ENCODE results near the gene UGT1A1. TPM values are rescaled to one million over a fixed set of nuclear protein-coding genes. Genes with fewer than 3 reads are reported as not detected.

The UGT1A1 gene
- total and polyA plus RNA-seq, 2 donors (not counting 3 experiments of a cell fraction or from before 2014, with no cell fraction given), result not detected

DNA sequence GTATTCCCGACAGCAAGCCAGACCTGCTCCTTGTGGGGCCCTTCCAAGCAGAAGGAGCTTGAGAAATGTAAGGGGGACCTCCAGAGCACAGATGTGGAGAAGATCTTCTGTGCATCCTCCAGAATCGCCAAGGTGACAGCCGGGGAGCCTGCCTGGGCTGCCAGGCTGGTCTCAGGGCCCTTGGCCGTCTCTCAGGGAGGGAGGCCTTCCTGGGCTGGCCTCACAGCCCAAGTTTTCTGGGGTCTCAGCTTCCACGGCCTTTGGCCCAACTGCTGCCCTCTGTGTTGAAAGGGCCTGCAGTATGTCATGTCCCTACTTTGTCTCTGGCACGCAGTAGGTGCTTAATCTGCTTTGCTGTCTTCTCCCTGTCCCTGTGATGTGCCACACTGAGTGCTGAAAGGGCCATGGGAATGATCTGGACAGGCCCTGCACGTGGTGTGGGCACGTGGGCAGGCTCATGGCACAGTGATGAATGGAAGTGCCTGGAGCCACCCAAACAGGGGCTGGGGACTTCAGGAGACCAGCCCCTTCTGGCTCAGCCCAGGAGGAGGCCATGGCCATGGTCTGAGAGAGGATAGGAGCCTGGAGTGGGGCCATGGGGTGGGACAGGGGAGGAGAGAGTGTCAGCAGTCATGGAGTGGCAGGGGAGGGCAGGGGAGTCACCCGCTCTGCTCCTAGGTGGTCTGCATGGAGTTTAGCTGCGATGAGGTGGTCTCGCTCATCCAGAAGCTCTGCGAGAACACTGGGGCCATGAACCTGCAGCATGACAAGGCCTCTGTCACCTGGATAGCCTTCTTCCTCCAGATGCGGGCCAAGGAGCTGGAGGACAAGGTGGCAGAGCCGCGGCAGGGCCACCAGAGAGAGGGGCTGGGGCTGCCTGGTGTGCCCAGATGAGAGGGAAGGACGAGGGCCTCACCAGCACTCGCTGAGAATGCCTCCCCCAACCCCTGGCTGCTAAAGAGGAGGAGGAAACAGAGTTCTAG is 58.9 kb downstream of the UGT1A1 start:
- H3K27ac ChIP-seq (ENCODE audit: insufficient read depth, low read depth, low read length), result no peak overlapping the region
- H3K4me3 ChIP-seq (replicated peaks in 1 of 3; ENCODE audit: insufficient read depth in 1 of 3, low read depth in 1 of 3, low read length in 3 of 3), result no peak overlapping the region
- no peak overlapping the region for H2AFZ ChIP-seq (ENCODE audit: low read depth, low read length)
- H3K4me1 ChIP-seq (ENCODE audit: control insufficient read depth, extremely low read depth, insufficient read depth, low read length), result no peaks in the 10 kb centered on the region
- ChIA-PET CTCF (no interaction called here), POLR2A (no interaction called here)
- DNase-seq (ENCODE audit: low read depth, low spot score), result no peak
- no peaks in the 10 kb centered on the region for H3K27me3 ChIP-seq (ENCODE audit: control insufficient read depth in 2 of 2, insufficient read depth in 2 of 2, low read length in 2 of 2)
- dilution Hi-C loops (cut with MboI; ENCODE audit: extremely low pct_ligation_motif_present, low sequenced_read_pairs), result no loop called here
- no peak overlapping the region for H3K4me2 ChIP-seq (ENCODE audit: insufficient read depth, low read length)
- no peaks in the 10 kb centered on the region for H3K36me3 ChIP-seq (ENCODE audit: control insufficient read depth in 2 of 2, extremely low read depth in 1 of 2, insufficient read depth in 2 of 2, low read length in 2 of 2)
- H3K9me1 ChIP-seq (replicated peaks; ENCODE audit: control insufficient read depth, extremely low read depth, insufficient read depth, low read length), result no peaks in the 10 kb centered on the region
- intact Hi-C loops (cut with micrococcal nuclease), result no loop called here
- BruUV-seq (replicated peaks), result no TSS peak
- no peaks in the 10 kb centered on the region for H3K79me2 ChIP-seq (ENCODE audit: control insufficient read depth, insufficient read depth, low read length)
- no peak for TF ChIP-seq JUN (IDR thresholded peaks at IDR 0.05; ENCODE audit: borderline replicate concordance, insufficient read depth, insufficient read length, low read depth)
- TF ChIP-seq MYC (IDR thresholded peaks at IDR 0.05; ENCODE audit: low read depth, low read length), result no peak
- no peaks in the 10 kb centered on the region for H4K20me1 ChIP-seq (replicated peaks; ENCODE audit: control insufficient read depth, extremely low read depth, insufficient read depth, low read length)
- no peaks in the 10 kb centered on the region for H3K9me3 ChIP-seq (replicated peaks; ENCODE audit: control insufficient read depth, insufficient read depth, low read length)
- no peak overlapping the region for H3K9ac ChIP-seq (replicated peaks; ENCODE audit: extremely low read depth, insufficient read depth, low read length)
- FAIRE-seq, result no peak

DNA sequence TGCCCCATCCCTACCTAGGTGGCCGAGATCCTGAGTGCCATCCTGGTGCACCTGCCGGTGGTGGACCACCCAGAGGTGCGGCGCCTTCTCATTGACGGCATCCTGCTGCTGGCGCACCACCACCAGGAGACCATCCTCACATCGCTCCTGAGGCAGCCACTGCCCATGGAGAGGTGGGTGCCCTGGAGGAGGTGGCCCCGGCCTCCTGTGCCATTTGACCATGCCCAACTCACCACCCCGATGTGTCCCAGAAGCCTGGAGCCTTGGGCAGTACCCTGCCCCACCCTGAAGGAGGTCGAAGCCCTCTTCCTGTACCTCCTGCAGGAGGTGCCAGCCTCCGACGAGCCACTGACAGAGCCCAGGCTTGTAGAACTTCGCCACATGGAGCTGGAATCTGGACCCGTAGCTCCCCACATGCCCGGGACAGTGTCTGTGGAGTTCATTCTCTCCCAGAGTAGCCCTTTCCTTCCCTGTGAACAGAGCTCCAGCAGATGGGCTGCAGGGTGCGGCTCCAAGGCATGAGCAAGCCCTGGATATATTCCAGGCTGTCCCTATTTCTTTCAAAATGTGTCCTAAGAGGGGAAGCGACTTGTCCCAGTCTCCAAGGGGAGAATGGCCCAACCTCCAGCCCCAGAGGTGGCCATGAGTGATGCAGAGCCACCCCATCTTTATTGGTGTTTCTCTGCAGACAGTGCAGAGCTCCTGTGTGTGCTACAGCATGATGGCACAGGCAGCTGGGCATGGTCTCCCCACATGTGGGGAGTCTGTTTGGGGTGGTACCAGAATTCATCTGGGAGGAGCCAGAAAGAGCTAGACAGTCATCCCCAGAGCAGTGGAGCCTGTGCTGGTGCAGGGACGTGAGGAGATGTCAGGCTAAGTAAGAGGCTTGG is 60.1 kb downstream of the UGT1A1 start:
- DNase-seq (ENCODE audit: low read depth, low spot score) (no peak), FAIRE-seq (no peak)
- CTCF ChIA-PET, result no interaction called here
- dilution Hi-C loops (cut with MboI; ENCODE audit: extremely low pct_ligation_motif_present, low sequenced_read_pairs) (no loop called here), intact Hi-C loops (cut with micrococcal nuclease) (no loop called here)
- no peaks in the 10 kb centered on the region for H3K4me1 ChIP-seq (ENCODE audit: control insufficient read depth, extremely low read depth, insufficient read depth, low read length)
- no peak overlapping the region for H3K9ac ChIP-seq (replicated peaks; ENCODE audit: extremely low read depth, insufficient read depth, low read length)
- no peaks in the 10 kb centered on the region for H3K36me3 ChIP-seq (ENCODE audit: control insufficient read depth in 2 of 2, extremely low read depth in 1 of 2, insufficient read depth in 2 of 2, low read length in 2 of 2)
- H3K9me3 ChIP-seq (replicated peaks; ENCODE audit: control insufficient read depth, insufficient read depth, low read length), result no peaks in the 10 kb centered on the region
- POLR2A ChIA-PET, result no interaction called here
- BruUV-seq (replicated peaks), result no TSS peak
- H3K4me3 ChIP-seq (replicated peaks in 1 of 3; ENCODE audit: insufficient read depth in 1 of 3, low read depth in 1 of 3, low read length in 3 of 3), result no peak overlapping the region
- H3K9me1 ChIP-seq (replicated peaks; ENCODE audit: control insufficient read depth, extremely low read depth, insufficient read depth, low read length), result no peaks in the 10 kb centered on the region
- no peaks in the 10 kb centered on the region for H4K20me1 ChIP-seq (replicated peaks; ENCODE audit: control insufficient read depth, extremely low read depth, insufficient read depth, low read length)
- H3K4me2 ChIP-seq (ENCODE audit: insufficient read depth, low read length), result no peak overlapping the region
- H3K79me2 ChIP-seq (ENCODE audit: control insufficient read depth, insufficient read depth, low read length), result no peaks in the 10 kb centered on the region
- H3K27me3 ChIP-seq (ENCODE audit: control insufficient read depth in 2 of 2, insufficient read depth in 2 of 2, low read length in 2 of 2), result no peaks in the 10 kb centered on the region
- H3K27ac ChIP-seq (ENCODE audit: insufficient read depth, low read depth, low read length), result no peak overlapping the region
- TF ChIP-seq, protein P1, sequence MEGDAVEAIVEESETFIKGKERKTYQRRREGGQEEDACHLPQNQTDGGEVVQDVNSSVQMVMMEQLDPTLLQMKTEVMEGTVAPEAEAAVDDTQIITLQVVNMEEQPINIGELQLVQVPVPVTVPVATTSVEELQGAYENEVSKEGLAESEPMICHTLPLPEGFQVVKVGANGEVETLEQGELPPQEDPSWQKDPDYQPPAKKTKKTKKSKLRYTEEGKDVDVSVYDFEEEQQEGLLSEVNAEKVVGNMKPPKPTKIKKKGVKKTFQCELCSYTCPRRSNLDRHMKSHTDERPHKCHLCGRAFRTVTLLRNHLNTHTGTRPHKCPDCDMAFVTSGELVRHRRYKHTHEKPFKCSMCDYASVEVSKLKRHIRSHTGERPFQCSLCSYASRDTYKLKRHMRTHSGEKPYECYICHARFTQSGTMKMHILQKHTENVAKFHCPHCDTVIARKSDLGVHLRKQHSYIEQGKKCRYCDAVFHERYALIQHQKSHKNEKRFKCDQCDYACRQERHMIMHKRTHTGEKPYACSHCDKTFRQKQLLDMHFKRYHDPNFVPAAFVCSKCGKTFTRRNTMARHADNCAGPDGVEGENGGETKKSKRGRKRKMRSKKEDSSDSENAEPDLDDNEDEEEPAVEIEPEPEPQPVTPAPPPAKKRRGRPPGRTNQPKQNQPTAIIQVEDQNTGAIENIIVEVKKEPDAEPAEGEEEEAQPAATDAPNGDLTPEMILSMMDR (IDR thresholded peaks at IDR 0.05; ENCODE audit: extremely low read depth in 1 of 2, insufficient read depth in 1 of 2, low read depth in 1 of 2, low read length in 2 of 2), result no peak
- no peak for TF ChIP-seq POLR2A (IDR thresholded peaks at IDR 0.05; ENCODE audit: low read depth, low read length)
- TF ChIP-seq MYC (IDR thresholded peaks at IDR 0.05; ENCODE audit: low read depth, low read length), result no peak
- TF ChIP-seq GATA2 (IDR thresholded peaks at IDR 0.05; ENCODE audit: insufficient read depth, insufficient read length, low read depth, low read length), result no peak
- no peak for TF ChIP-seq JUN (IDR thresholded peaks at IDR 0.05; ENCODE audit: borderline replicate concordance, insufficient read depth, insufficient read length, low read depth)
- TF ChIP-seq, protein P2, sequence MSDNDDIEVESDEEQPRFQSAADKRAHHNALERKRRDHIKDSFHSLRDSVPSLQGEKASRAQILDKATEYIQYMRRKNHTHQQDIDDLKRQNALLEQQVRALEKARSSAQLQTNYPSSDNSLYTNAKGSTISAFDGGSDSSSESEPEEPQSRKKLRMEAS (IDR thresholded peaks at IDR 0.05; ENCODE audit: insufficient read depth, insufficient read length), result no peak
- TF ChIP-seq FOS (IDR thresholded peaks at IDR 0.05; ENCODE audit: borderline replicate concordance, insufficient read depth, low read length), result no peak
- no peak for TF ChIP-seq POLR2AphosphoS5 (IDR thresholded peaks at IDR 0.05; ENCODE audit: insufficient read depth, low read depth, low read length)
- TF ChIP-seq EZH2 (IDR thresholded peaks at IDR 0.05; ENCODE audit: borderline replicate concordance, low read depth, low read length, severe bottlenecking), result no peak
- H2AFZ ChIP-seq (ENCODE audit: low read depth, low read length), result no peak overlapping the region

Data from endothelial cell of umbilical vein (primary cell).